K562 (cell line): ENCODE results near the gene C2. TPM values are rescaled to one million over a fixed set of nuclear protein-coding genes. Genes with fewer than 3 reads are reported as not detected.

Experiments
- CBX5 ChIP-seq: IDR thresholded peaks from 2 replicates; pipeline ENCODE4 v1.6.1; 2014; ENCODE audit warnings: low read depth, borderline replicate concordance
- CTCF ChIP-seq, 3 experiments: IDR thresholded peaks in 2 of 3; conservative IDR thresholded peaks in 1 of 3; 2 replicates each; pipeline ENCODE4 v1.5.1; 2011 to 2012; ENCODE audit warnings: low read length in 3 of 3, mild to moderate bottlenecking in 3 of 3, control low read depth in 2 of 3, improper control_type of control experiment in 1 of 3, inconsistent platforms in 1 of 3, low read depth in 1 of 3, mixed read lengths in 1 of 3, moderate library complexity in 1 of 3; ENCODE audit not compliant: insufficient read depth in 2 of 3
- CTCFL ChIP-seq: IDR thresholded peaks from 2 replicates; pipeline ENCODE4 v1.6.1; 2011; ENCODE audit warnings: borderline replicate concordance, low read depth, mild to moderate bottlenecking, moderate library complexity, low read length; ENCODE audit not compliant: insufficient read depth, poor library complexity, severe bottlenecking
- HOXB6 ChIP-seq: fragments of 250-450 bp; sonication (Bioruptor Pico); IDR thresholded peaks from 2 replicates; pipeline ENCODE4 v1.5.1; 2022; ENCODE audit warnings: mild to moderate bottlenecking, borderline replicate concordance
- PRDM10 ChIP-seq: fragments of 450-650 bp; IDR thresholded peaks from 2 replicates; pipeline ENCODE4 v1.6.1; 2018; ENCODE audit not compliant: partially characterized antibody
- REST ChIP-seq, 2 experiments: fragments of 450-650 bp; formaldehyde crosslinking in 1 of 2; IDR thresholded peaks; 2 replicates each; pipeline versions ENCODE4 v1.4.0 to v1.6.1; 2014 to 2020; ENCODE audit warnings: mild to moderate bottlenecking in 2 of 2, borderline replicate concordance in 1 of 2, low read depth in 1 of 2
- ZBTB7A ChIP-seq: IDR thresholded peaks from 2 replicates; pipeline ENCODE4 v1.6.1; 2011; ENCODE audit warnings: low read depth, mild to moderate bottlenecking, low read length, moderate library complexity, borderline replicate concordance; ENCODE audit not compliant: control insufficient read depth
- polyA plus RNA-seq, 8 experiments: library from polyadenylated mRNA; depleted of rRNA in 4 of 8; stranded (reverse) in 5 of 8; unstranded in 3 of 8; fragments of >200 nt; fragmentation: Nextera tagmentation in 2 of 8; fragmentation: Illumina TruSeq in 1 of 8; extraction: Ambion mirVana in 2 of 8; extraction: Trizol in 1 of 8; gene quantifications; 2 replicates each; pipeline versions ENCODE4 v1.2.1 to v1.2.3, GENCODE V29; 2011 to 2014; ENCODE audit warnings: inconsistent platforms in 1 of 8, missing spikeins in 1 of 8
- total RNA-seq, 7 experiments: library from RNA; depleted of rRNA in 6 of 7; stranded (reverse); fragments of >200 nt in 6 of 7; fragmentation: Illumina TruSeq in 2 of 7; extraction: Trizol in 2 of 7; gene quantifications; 2 replicates each; pipeline versions ENCODE4 v1.2.1 to v1.2.3, GENCODE V29; 2011 to 2021; ENCODE audit warnings: low replicate concordance in 1 of 7

Gene C2
- total and polyA plus RNA-seq, 9 of the 15 experiments (the other 6 are each of a cell fraction or from before 2014, with no cell fraction given) = 0.05 to 1.1 (median 0.39) TPM; not detected in 1

GRCh38 chr6:31888276-31889258 is 39.0 kb upstream of the C2 start (continued):
- TF ChIP-seq CTCF (IDR thresholded peaks at IDR 0.05 in 2 of 3, conservative IDR thresholded peaks at IDR 0.05 in 1 of 3; ENCODE audit: insufficient read depth in 2 of 3, low read depth in 1 of 3, low read length in 3 of 3) = peak; percentile 75 to 89 (median 78)
- TF ChIP-seq ZBTB7A = peak; percentile 92
- TF ChIP-seq PRDM10 = peak; percentile 81
- no peak for TF ChIP-seq CBX5
- peak; percentile 57; the same call in 1 of the 2 replicates for TF ChIP-seq REST (IDR thresholded peaks at IDR 0.05; ENCODE audit: borderline replicate concordance)
- TF ChIP-seq REST (CRISPR knock-in tag; IDR thresholded peaks at IDR 0.05; ENCODE audit: low read depth) = no peak
- TF ChIP-seq HOXB6 (CRISPR knock-in tag) = no peak
- TF ChIP-seq CTCFL = peak; percentile 82
